ENCODE results near the gene GHDC.
"Not testable (repeated sequence)": the region's sequence is repeated elsewhere in the genome, so short reads cannot be mapped to it uniquely, and the experiment has no call there.

The GHDC gene

GRCh38 chr17:42146911-42147607 lies 47.2 kb downstream of the GHDC start:
- DNase-seq = no peak

- DNase-seq = not testable (repeated sequence)
Observed at GRCh38 chr17:42143138-42143537, 51.2 kb downstream of the GHDC start.

- DNase-seq = no peak
Observed at GRCh38 chr17:42142371-42142896, 51.9 kb downstream of the GHDC start.

- DNase-seq = no peak
Observed at GRCh38 chr17:42141382-42141781, 52.9 kb downstream of the GHDC start.

GRCh38 chr17:42140690-42141089 lies 53.6 kb downstream of the GHDC start:
- DNase-seq = not testable (repeated sequence)

Data from NCI-H2081 (cell line).